IMR-90 (cell line): ENCODE data around the gene LHPP. TPM values are rescaled to one million over a fixed set of nuclear protein-coding genes. Genes with fewer than 3 reads are reported as not detected.

Experiments used
- ATAC-seq: fragments of 200-7000 bp; cut with Tn5 transposase; 2 replicates; pipeline ENCODE4 v1.9.1; 2020; ENCODE audit warnings: low read depth, mild to moderate bottlenecking, moderate library complexity
- BruUV-seq: library from RNA; stranded (reverse); fragments of 400-500 nt; replicated peaks from 2 replicates; lab custom pipeline; 2021; lab: Mats Ljungman, UMichigan
- CTCF ChIA-PET: fragments of 300-600 bp; formaldehyde crosslinking; extraction: SDS; loops from one replicate; lab custom pipeline; 2021; ENCODE audit warnings: antibody characterized with exemption; lab: Yijun Ruan, JAX
- POLR2A ChIA-PET: fragments of 300-600 bp; sonication (Branson Sonifier 250); formaldehyde crosslinking; loops from one replicate; lab custom pipeline; 2022; ENCODE audit warnings: antibody characterized with exemption; ENCODE audit not compliant: unreplicated experiment; lab: Charles Lee
- DNase-seq: peaks from one replicate; pipeline ENCODE4 v3.0.0; 2013
- H2AFZ ChIP-seq: replicated peaks from 2 replicates; pipeline ENCODE3; 2013; ENCODE audit warnings: low read length, mild to moderate bottlenecking; ENCODE audit not compliant: poor library complexity
- H2AK5ac ChIP-seq: 2 replicates; pipeline ENCODE4 v1.6.1; 2013; ENCODE audit warnings: low read depth, low read length, inconsistent platforms
- H2AK9ac ChIP-seq: replicated peaks from 2 replicates; pipeline ENCODE3; 2013; ENCODE audit warnings: mild to moderate bottlenecking, low read depth, low read length, moderate library complexity; ENCODE audit not compliant: poor library complexity
- H2BK120ac ChIP-seq: 2 replicates; pipeline ENCODE4 v1.6.1; 2013; ENCODE audit warnings: low read depth, low read length, inconsistent platforms
- H2BK15ac ChIP-seq: 3 replicates; pipeline ENCODE4 v1.6.1; 2013; ENCODE audit warnings: low read depth, low read length, inconsistent platforms
- H2BK20ac ChIP-seq: 2 replicates; pipeline ENCODE4 v1.6.1; 2013; ENCODE audit warnings: low read depth, mild to moderate bottlenecking, inconsistent platforms, low read length, moderate library complexity
- H2BK5ac ChIP-seq: 2 replicates; pipeline ENCODE4 v1.6.1; 2013; ENCODE audit warnings: mild to moderate bottlenecking, low read depth, low read length, inconsistent platforms; ENCODE audit not compliant: poor library complexity, severe bottlenecking
- H3K14ac ChIP-seq: replicated peaks from 2 replicates; pipeline ENCODE4 v1.6.1; 2013; ENCODE audit warnings: low read depth, low read length, inconsistent platforms
- H3K18ac ChIP-seq: 2 replicates; pipeline ENCODE4 v1.6.1; 2013; ENCODE audit warnings: low read depth, low read length, control low read depth
- H3K23ac ChIP-seq: 2 replicates; pipeline ENCODE4 v1.6.1; 2013; ENCODE audit warnings: low read depth, low read length, inconsistent platforms
- H3K27ac ChIP-seq: 2 replicates; pipeline ENCODE4 v1.5.1; 2013; ENCODE audit warnings: mild to moderate bottlenecking, control low read depth, low read length; ENCODE audit not compliant: insufficient read depth
- H3K27me3 ChIP-seq: 2 replicates; pipeline ENCODE4 v1.6.1; 2013; ENCODE audit warnings: low read length; ENCODE audit not compliant: control insufficient read depth, insufficient read depth
- H3K36me3 ChIP-seq: 2 replicates; pipeline ENCODE4 v1.6.1; 2013; ENCODE audit warnings: low read length, mixed read lengths; ENCODE audit not compliant: control insufficient read depth, insufficient read depth
- H3K4ac ChIP-seq: 2 replicates; pipeline ENCODE4 v1.6.1; 2013; ENCODE audit warnings: low read depth, low read length, inconsistent platforms
- H3K4me1 ChIP-seq: 2 replicates; pipeline ENCODE4 v1.6.1; 2013; ENCODE audit warnings: low read length, mixed read lengths; ENCODE audit not compliant: control insufficient read depth, insufficient read depth
- H3K4me2 ChIP-seq: 2 replicates; pipeline ENCODE4 v1.6.1; 2013; ENCODE audit warnings: low read depth, mild to moderate bottlenecking, control low read depth, low read length, moderate library complexity
- H3K4me3 ChIP-seq: 2 replicates; pipeline ENCODE4 v1.5.1; 2013; ENCODE audit warnings: low read depth, mild to moderate bottlenecking, control low read depth, low read length, moderate library complexity; ENCODE audit not compliant: insufficient read depth
- H3K56ac ChIP-seq: 2 replicates; pipeline ENCODE4 v1.6.1; 2013; ENCODE audit warnings: low read length, inconsistent platforms; ENCODE audit not compliant: insufficient read depth; ENCODE audit errors: extremely low read depth
- H3K79me1 ChIP-seq, 2 experiments: 2 replicates each; pipeline ENCODE4 v1.6.1; 2013; ENCODE audit warnings: low read length in 2 of 2, inconsistent platforms in 1 of 2, low read depth in 1 of 2
- H3K9ac ChIP-seq: 2 replicates; pipeline ENCODE4 v1.6.1; 2013; ENCODE audit warnings: low read depth, low read length, control low read depth
- H3K9me1 ChIP-seq: 2 replicates; pipeline ENCODE4 v1.6.1; 2013; ENCODE audit warnings: low read length, inconsistent platforms; ENCODE audit not compliant: insufficient read depth
- H3K9me3 ChIP-seq: 2 replicates; pipeline ENCODE4 v1.6.1; 2013; ENCODE audit warnings: low read length; ENCODE audit not compliant: control insufficient read depth, insufficient read depth
- H4K20me1 ChIP-seq: 2 replicates; pipeline ENCODE4 v1.6.1; 2013; ENCODE audit warnings: low read length, inconsistent platforms; ENCODE audit not compliant: insufficient read depth
- H4K5ac ChIP-seq: 2 replicates; pipeline ENCODE4 v1.6.1; 2013; ENCODE audit warnings: mild to moderate bottlenecking, low read depth, low read length, control low read depth
- H4K8ac ChIP-seq, 2 experiments: 2 replicates each; pipeline ENCODE4 v1.6.1; 2013; ENCODE audit warnings: low read depth in 2 of 2, low read length in 2 of 2, control low read depth in 1 of 2, inconsistent platforms in 1 of 2
- H4K91ac ChIP-seq: 2 replicates; pipeline ENCODE4 v1.6.1; 2013; ENCODE audit warnings: low read depth, low read length, inconsistent platforms; ENCODE audit not compliant: insufficient read depth
- FOS ChIP-seq: fragments of 150-350 bp; IDR thresholded peaks from 2 replicates; pipeline ENCODE4 v1.6.1; 2016; ENCODE audit warnings: low read depth, low read length
- MAZ ChIP-seq: IDR thresholded peaks from 2 replicates; pipeline ENCODE4 v1.6.1; 2012; ENCODE audit warnings: low read depth, mild to moderate bottlenecking, low read length, improper control_type of control experiment, moderate library complexity, borderline replicate concordance
- RCOR1 ChIP-seq: IDR thresholded peaks from 2 replicates; pipeline ENCODE4 v1.6.1; 2012; ENCODE audit warnings: mild to moderate bottlenecking, low read length, improper control_type of control experiment; ENCODE audit not compliant: insufficient replicate concordance
- RFX5 ChIP-seq: IDR thresholded peaks from 2 replicates; pipeline ENCODE4 v1.8.0; 2012; ENCODE audit warnings: low read depth, mild to moderate bottlenecking, low read length, moderate library complexity
- SMC3 ChIP-seq: fragments of 150-350 bp; IDR thresholded peaks from 2 replicates; pipeline ENCODE4 v1.6.1; 2016; ENCODE audit warnings: low read depth, mild to moderate bottlenecking, antibody characterized with exemption, low read length, moderate library complexity
- USF2 ChIP-seq: fragments of 150-350 bp; IDR thresholded peaks from 2 replicates; pipeline ENCODE4 v1.6.1; 2017; ENCODE audit warnings: mild to moderate bottlenecking, antibody characterized with exemption, low read length, low read depth
- WGBS, 2 experiments: methylation state at CpG; one replicate each; pipeline versions ENCODE4 v1.1.5 to v1.1.7; 2013; ENCODE audit warnings: missing lambda C conversion rate in 2 of 2; ENCODE audit not compliant: insufficient read length in 1 of 2; ENCODE audit errors: extremely low coverage in 2 of 2; 5-methylcytosine and 5-hydroxymethylcytosine counted together
- dilution Hi-C: fragments of 300-500 bp; cut with HindIII; formaldehyde crosslinking; loops from one replicate; pipeline ENCODE4 v1.14.3; 2018; ENCODE audit warnings: low sequenced_read_pairs; ENCODE audit not compliant: unreplicated experiment
- in situ Hi-C: fragments of 300-500 bp; cut with MboI; formaldehyde crosslinking; loops from 3 replicates; pipeline ENCODE4 v1.14.3; 2019; ENCODE audit warnings: low sequenced_read_pairs, inconsistent platforms, mixed read lengths
- intact Hi-C: fragments of 100-400 bp; cut with micrococcal nuclease; formaldehyde crosslinking; loops from 2 replicates; pipeline ENCODE4 v1.10.0; 2022
- polyA plus RNA-seq, 3 experiments: library from polyadenylated mRNA; depleted of rRNA; stranded (reverse); fragments of >200 nt; gene quantifications; 2 replicates each; pipeline ENCODE4 v1.2.3, GENCODE V29; 2012; ENCODE audit warnings: low replicate concordance in 1 of 3
- total RNA-seq: library from RNA; depleted of rRNA; stranded (reverse); fragments of >200 nt; gene quantifications from 2 replicates; pipeline ENCODE4 v1.2.3, GENCODE V29; 2012

The LHPP gene
- total and polyA plus RNA-seq, 2 of the 4 experiments (the other 2 are of a cell fraction): 2.7 to 8.3 TPM

GRCh38 chr10:124566981-124567835 is 105.6 kb downstream of the LHPP start:
- Histone ChIP-seq H3K14ac (no peak overlapping the region), H4K20me1 (0 out of 2 replicates have a peak, but pooled peaks cover 3% of the 10 kb centered on the region), H4K8ac (no peak overlapping the region), H3K18ac (no peak overlapping the region), H2BK20ac (no peak overlapping the region), H2AFZ (no peak overlapping the region), H2BK120ac (no peak overlapping the region), H3K36me3 (no peaks in the 10 kb centered on the region), H3K27ac (no peak overlapping the region), H3K79me1 (no peaks in the 10 kb centered on the region), H2AK9ac (no peak overlapping the region), H2BK5ac (no peak overlapping the region), H3K56ac (no peak overlapping the region), H3K4me3 (no peak overlapping the region), H3K9me3 (no peaks in the 10 kb centered on the region), H2AK5ac (no peak overlapping the region), H3K4ac (no peak overlapping the region), H3K4me2 (no peak overlapping the region), H3K27me3 (peaks cover 22% of the 10 kb centered on the region), H3K9ac (no peak overlapping the region), H4K5ac (no peak overlapping the region), H3K4me1 (no peaks in the 10 kb centered on the region), H3K23ac (no peak overlapping the region), H2BK15ac (no peak overlapping the region), H4K91ac (no peak overlapping the region), H3K9me1 (no peaks in the 10 kb centered on the region)
- intact Hi-C loops: no loop called here
- dilution Hi-C loops: no loop called here
- CTCF ChIA-PET: no interaction called here
- in situ Hi-C loops: no loop called here
- POLR2A ChIA-PET: no interaction called here
- no peak for DNase-seq
- BruUV-seq: no TSS peak
- ATAC-seq: no peak
- 92% methylated on average over 9 of the region's 33 CpGs; no CpG with 5 or more reads in 1 of the 2 experiments for WGBS, 2 experiments
- TF ChIP-seq MAZ: no peak
- TF ChIP-seq FOS: no peak
- TF ChIP-seq RCOR1: no peak
- no peak for TF ChIP-seq USF2
- no peak for TF ChIP-seq RFX5
- TF ChIP-seq SMC3: no peak
